Heart left ventricle (tissue), 16 donors: Measurements from ENCODE around the gene LLGL2. TPM values are rescaled to one million over a fixed set of nuclear protein-coding genes. Genes with fewer than 3 reads are reported as not detected.

ENCODE experiments used
- ATAC-seq, 4 donors: fragments of 200-7000 bp; cut with Tn5 transposase; one replicate each; pipeline ENCODE4 v1.9.1; 2020 to 2022; ENCODE audit warnings: moderate library complexity in 4 of 4, mild to moderate bottlenecking in 3 of 4, moderate number of reproducible peaks in 1 of 4
- DNase-seq, 5 donors: peaks; one replicate each; pipeline ENCODE4 v3.0.0-alpha.2; 2020
- H3K27ac ChIP-seq, 12 donors: fragments of 200-600 bp; sonication (generic) in 4 of 12; one replicate each; pipeline versions ENCODE4 v1.5.0 to v1.8.0; 2016 to 2022; ENCODE audit warnings: mild to moderate bottlenecking in 2 of 12
- H3K27me3 ChIP-seq, 9 donors: fragments of 200-600 bp; sonication (generic) in 2 of 9; one replicate each; pipeline versions ENCODE4 v1.5.1 to v1.8.0; 2016 to 2022; ENCODE audit warnings: mild to moderate bottlenecking in 3 of 9
- H3K36me3 ChIP-seq, 9 donors: fragments of 200-600 bp; sonication (generic) in 2 of 9; one replicate each; pipeline versions ENCODE4 v1.5.0 to v1.8.0; 2018 to 2022; ENCODE audit warnings: mild to moderate bottlenecking in 2 of 9
- H3K4me1 ChIP-seq, 12 donors: fragments of 200-600 bp; sonication (generic) in 4 of 12; one replicate each; pipeline versions ENCODE4 v1.5.0 to v1.8.0; 2016 to 2022; ENCODE audit warnings: mild to moderate bottlenecking in 3 of 12
- H3K4me3 ChIP-seq, 12 donors: fragments of 200-600 bp; sonication (generic) in 4 of 12; one replicate each; pipeline versions ENCODE4 v1.5.0 to v1.8.0; 2017 to 2022; ENCODE audit warnings: mild to moderate bottlenecking in 9 of 12, moderate library complexity in 4 of 12
- H3K9me3 ChIP-seq, 12 donors: fragments of 200-600 bp; sonication (generic) in 4 of 12; one replicate each; pipeline versions ENCODE4 v1.5.0 to v1.8.0; 2016 to 2022; ENCODE audit warnings: mild to moderate bottlenecking in 1 of 12
- POLR2A ChIP-seq, 2 donors: fragments of 450-650 bp; IDR thresholded peaks; one replicate each; pipeline ENCODE4 v1.6.1; 2017; ENCODE audit warnings: antibody characterized with exemption in 2 of 2, mild to moderate bottlenecking in 2 of 2, moderate library complexity in 2 of 2
- WGBS, 4 donors: extraction: QIAGEN DNeasy Blood & Tissue Kit in 2 of 4; methylation state at CpG; one replicate each; pipeline versions ENCODE4 v1.1.5 to v1.1.7; 2013 to 2018; 5-methylcytosine and 5-hydroxymethylcytosine counted together
- intact Hi-C, 10 donors: fragments of 100-400 bp; cut with DNase I; formaldehyde crosslinking; loops; one replicate each; pipeline versions ENCODE4 v1.11.1 to v1.14.2; 2022
- polyA plus RNA-seq, 2 donors: library from polyadenylated mRNA; stranded (reverse); fragments of 200-250 nt; gene quantifications; one replicate each; pipeline ENCODE4 v1.2.3, GENCODE V29; 2013
- total RNA-seq, 9 donors: library from RNA; depleted of rRNA in 2 of 9; stranded (reverse); fragments of >200 nt in 2 of 9; fragmentation: NEBNext Ultra II Directional in 3 of 9; extraction: Animal tissue kit (Norgen Biotek cat#: 25700) in 3 of 9; gene quantifications; one replicate each; pipeline versions ENCODE4 v1.1.0 to v1.2.4, GENCODE V29; 2016 to 2023
- TF ChIP-seq, protein P1 (sequence below), 12 donors: fragments of 200-600 bp; sonication (generic) in 4 of 12; IDR thresholded peaks; one replicate each; pipeline versions ENCODE4 v1.5.0 to v1.8.0; 2018 to 2022; ENCODE audit warnings: antibody characterized with exemption in 12 of 12, mild to moderate bottlenecking in 5 of 12
- donor health status: ischemic (EF 13 %, LVEDD 7.1; RV severe dilation, severe dysfunction).
- donor health status: healthy with polysubstance abuse.
- donor health status: DM: no; HTN: yes; CAD: no.
- donor health status: DM: no; HTN: no; CAD: no.
- donor health status: ischemic (EF 25% LVEDD 6.9; RV normal size, moderate dysfunction).
- donor health status: ischemic (EF 25% LVEDD 5.7; RV mildly dilated, moderate dysfunction).
- donor health status: healthy.
- donor health status: DM: yes; HTN: yes; CAD: no.
- donor health status: ischemic (EF 35%, LVEDD 5.7; RV mildly dilated, moderate dysfunction).
- donor health status: nonischemic (EF 11% LVEDD 7.7; RV severe dilation, severe dysfunction).
- donor health status: DM: yes; HTN: yes; CAD: no.
- donor health status: PGD.
- donor health status: ischemic (EF 29% LVEDD 5.4; RV normal size, mild dysfunction).
- donor health status: nonischemic (EF 23%, LVEDD 6.1; RV moderate dilation, normal function).

The LLGL2 gene
- total and polyA plus RNA-seq, 11 donors, result 1.8 to 8.1 (median 3.6) TPM

DNA sequence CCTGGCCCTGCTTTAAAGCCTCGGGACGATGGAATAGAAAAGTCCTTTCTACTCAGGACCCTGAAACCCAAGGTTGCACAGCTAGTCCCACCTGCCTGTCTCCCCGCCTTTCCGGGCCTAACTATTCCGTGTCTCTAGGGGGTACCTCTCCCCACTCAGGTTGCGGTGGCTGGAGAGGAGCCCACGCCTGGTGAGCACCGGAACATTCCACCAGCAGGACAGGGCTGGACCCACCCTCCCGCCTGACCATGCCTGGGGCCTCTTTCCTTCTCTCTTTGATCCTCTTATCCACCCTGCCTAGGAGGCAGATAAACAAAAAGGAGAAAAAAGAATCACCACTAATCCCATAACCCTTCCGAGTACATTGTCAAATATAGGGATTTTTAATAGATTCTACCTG is 10.9 kb downstream of the LLGL2 start:
- H3K27me3 ChIP-seq, result no peaks in the 10 kb centered on the region
- DNase-seq, result no peak
- intact Hi-C loops, result loop anchor here in 1 of 10 donors (10.0 kb wide), 1 partner anchor 222 kb away; no protein-coding TSS in a partner anchor
- no peak overlapping the region for H3K27ac ChIP-seq
- peaks cover 0 to 7% (median 0%) of the 10 kb centered on the region in 12 donors for H3K4me1 ChIP-seq
- TF ChIP-seq, protein P1, sequence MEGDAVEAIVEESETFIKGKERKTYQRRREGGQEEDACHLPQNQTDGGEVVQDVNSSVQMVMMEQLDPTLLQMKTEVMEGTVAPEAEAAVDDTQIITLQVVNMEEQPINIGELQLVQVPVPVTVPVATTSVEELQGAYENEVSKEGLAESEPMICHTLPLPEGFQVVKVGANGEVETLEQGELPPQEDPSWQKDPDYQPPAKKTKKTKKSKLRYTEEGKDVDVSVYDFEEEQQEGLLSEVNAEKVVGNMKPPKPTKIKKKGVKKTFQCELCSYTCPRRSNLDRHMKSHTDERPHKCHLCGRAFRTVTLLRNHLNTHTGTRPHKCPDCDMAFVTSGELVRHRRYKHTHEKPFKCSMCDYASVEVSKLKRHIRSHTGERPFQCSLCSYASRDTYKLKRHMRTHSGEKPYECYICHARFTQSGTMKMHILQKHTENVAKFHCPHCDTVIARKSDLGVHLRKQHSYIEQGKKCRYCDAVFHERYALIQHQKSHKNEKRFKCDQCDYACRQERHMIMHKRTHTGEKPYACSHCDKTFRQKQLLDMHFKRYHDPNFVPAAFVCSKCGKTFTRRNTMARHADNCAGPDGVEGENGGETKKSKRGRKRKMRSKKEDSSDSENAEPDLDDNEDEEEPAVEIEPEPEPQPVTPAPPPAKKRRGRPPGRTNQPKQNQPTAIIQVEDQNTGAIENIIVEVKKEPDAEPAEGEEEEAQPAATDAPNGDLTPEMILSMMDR (IDR thresholded peaks at IDR 0.05), result no peak
- TF ChIP-seq POLR2A (IDR thresholded peaks at IDR 0.05), result no peak
- no peaks in the 10 kb centered on the region for H3K36me3 ChIP-seq
- H3K9me3 ChIP-seq, result no peaks in the 10 kb centered on the region
- WGBS, 4 donors, result 80 to 92% (median 83%) methylated on average over 10 of the region's 10 CpGs
- no peak for ATAC-seq
- H3K4me3 ChIP-seq, result no peak overlapping the region

DNA sequence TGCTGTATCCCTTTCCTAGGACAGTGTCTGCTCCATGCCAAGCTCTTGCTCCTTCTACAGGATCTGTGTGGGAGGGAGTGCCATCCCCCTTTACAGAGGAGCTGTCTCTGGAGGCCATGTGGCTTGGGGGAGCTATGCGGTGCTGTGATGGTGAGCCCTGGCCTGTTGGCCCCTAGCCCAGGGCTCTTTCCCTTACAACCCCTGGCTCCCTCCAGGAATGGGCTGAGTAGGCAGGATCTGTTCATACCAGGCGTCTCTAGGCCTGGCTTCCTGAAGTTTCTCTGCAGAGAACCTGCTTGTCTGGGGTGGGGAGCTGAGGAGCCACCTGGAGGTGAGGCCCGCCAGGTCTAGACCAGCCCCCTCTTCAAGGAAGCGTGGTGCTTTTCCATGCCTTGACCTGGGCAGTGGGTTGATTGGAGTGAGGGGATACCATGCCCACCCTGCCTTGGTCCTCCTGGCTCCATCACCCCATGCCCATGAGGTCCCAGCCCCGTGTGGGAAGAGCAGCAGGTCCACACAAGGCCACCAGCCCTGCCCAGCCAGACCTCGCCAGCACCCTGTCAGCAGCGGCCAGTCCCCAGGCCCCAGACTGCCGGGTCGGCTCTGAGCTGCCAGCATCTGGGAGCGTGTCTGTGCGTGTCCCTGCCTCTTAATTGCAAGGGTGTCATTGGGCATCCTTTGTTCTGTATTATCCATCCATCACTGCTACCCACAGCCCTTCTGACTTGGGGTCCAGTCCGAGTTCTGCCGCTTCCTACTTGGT is 14.7 kb downstream of the LLGL2 start:
- H3K9me3 ChIP-seq, result no peaks in the 10 kb centered on the region
- no peaks in the 10 kb centered on the region for H3K4me1 ChIP-seq
- ATAC-seq (peak; percentile 23 to 50 (median 34)), DNase-seq (no peak)
- no peak overlapping the region for H3K27ac ChIP-seq
- H3K27me3 ChIP-seq, result no peaks in the 10 kb centered on the region
- intact Hi-C loops, result loop anchor here in 1 of 10 donors (10.0 kb wide), 1 partner anchor 225 kb away; no protein-coding TSS in a partner anchor
- WGBS, 4 donors, result 84 to 94% (median 87%) methylated on average over 9 to 13 of the region's 13 CpGs
- no peaks in the 10 kb centered on the region for H3K36me3 ChIP-seq
- H3K4me3 ChIP-seq, result no peak overlapping the region
- TF ChIP-seq, protein P1 (IDR thresholded peaks at IDR 0.05), result no peak
- no peak for TF ChIP-seq POLR2A (IDR thresholded peaks at IDR 0.05)

GRCh38 chr17:75540923-75541503 is 15.5 kb downstream of the LLGL2 start:
- DNase-seq, result no peak
- H3K4me3 ChIP-seq, result no peak overlapping the region
- TF ChIP-seq POLR2A (IDR thresholded peaks at IDR 0.05), result no peak
- TF ChIP-seq, protein P1 (IDR thresholded peaks at IDR 0.05), result no peak
- intact Hi-C loops, result no loop called here
- H3K27me3 ChIP-seq, result no peaks in the 10 kb centered on the region
- H3K9me3 ChIP-seq, result no peaks in the 10 kb centered on the region
- no peak for ATAC-seq
- H3K36me3 ChIP-seq, result no peaks in the 10 kb centered on the region
- no peaks in the 10 kb centered on the region for H3K4me1 ChIP-seq
- WGBS, 4 donors, result 63 to 72% (median 68%) methylated on average over 3 to 4 of the region's 4 CpGs
- no peak overlapping the region for H3K27ac ChIP-seq

GRCh38 chr17:75542229-75542628 is 16.7 kb downstream of the LLGL2 start:
- DNase-seq (no peak), ATAC-seq (no peak)
- Histone ChIP-seq H3K9me3 (no peaks in the 10 kb centered on the region), H3K36me3 (no peaks in the 10 kb centered on the region), H3K4me3 (no peak overlapping the region), H3K27ac (no peak overlapping the region), H3K27me3 (no peaks in the 10 kb centered on the region), H3K4me1 (no peaks in the 10 kb centered on the region)
- 88 to 92% (median 91%) methylated on average over 8 of the region's 8 CpGs for WGBS, 4 donors
- TF ChIP-seq, protein P1 (IDR thresholded peaks at IDR 0.05), result no peak
- TF ChIP-seq POLR2A (IDR thresholded peaks at IDR 0.05), result no peak
- intact Hi-C loops, result no loop called here
